Measurements from ENCODE around the gene CZIB. TPM values are rescaled to one million over a fixed set of nuclear protein-coding genes. Genes with fewer than 3 reads are reported as not detected.

Gene CZIB
- total RNA-seq, 2 experiments from 2014 or later = 35.3 to 36.4 TPM

DNA sequence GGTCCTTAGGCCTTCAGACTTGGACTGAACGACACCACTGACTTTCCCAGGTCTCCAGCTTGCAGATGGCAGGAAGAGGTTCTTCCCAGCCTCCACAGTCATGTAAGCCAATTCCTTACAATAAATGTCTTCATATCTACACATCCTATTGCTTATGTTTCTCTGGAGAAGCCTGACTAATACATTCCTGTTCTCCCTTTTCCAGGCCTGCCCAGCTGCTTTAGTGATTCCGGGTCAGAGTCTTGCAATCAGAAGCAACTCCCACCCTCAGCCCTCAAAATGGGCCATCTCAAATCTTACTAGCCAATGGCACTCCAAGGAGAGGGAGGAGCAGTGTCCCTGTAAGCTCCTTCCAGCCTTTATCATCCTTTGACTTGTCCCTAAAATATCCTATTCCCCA lies 40.2 kb downstream of the CZIB start:
- ATAC-seq = no peak
- DNase-seq = no peak
- no peaks in the 10 kb centered on the region for H3K9me3 Mint-ChIP-seq
- TF ChIP-seq, protein P1, sequence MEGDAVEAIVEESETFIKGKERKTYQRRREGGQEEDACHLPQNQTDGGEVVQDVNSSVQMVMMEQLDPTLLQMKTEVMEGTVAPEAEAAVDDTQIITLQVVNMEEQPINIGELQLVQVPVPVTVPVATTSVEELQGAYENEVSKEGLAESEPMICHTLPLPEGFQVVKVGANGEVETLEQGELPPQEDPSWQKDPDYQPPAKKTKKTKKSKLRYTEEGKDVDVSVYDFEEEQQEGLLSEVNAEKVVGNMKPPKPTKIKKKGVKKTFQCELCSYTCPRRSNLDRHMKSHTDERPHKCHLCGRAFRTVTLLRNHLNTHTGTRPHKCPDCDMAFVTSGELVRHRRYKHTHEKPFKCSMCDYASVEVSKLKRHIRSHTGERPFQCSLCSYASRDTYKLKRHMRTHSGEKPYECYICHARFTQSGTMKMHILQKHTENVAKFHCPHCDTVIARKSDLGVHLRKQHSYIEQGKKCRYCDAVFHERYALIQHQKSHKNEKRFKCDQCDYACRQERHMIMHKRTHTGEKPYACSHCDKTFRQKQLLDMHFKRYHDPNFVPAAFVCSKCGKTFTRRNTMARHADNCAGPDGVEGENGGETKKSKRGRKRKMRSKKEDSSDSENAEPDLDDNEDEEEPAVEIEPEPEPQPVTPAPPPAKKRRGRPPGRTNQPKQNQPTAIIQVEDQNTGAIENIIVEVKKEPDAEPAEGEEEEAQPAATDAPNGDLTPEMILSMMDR (IDR thresholded peaks at IDR 0.05) = no peak
- POLR2A ChIA-PET = no interaction called here
- H3K27ac Mint-ChIP-seq = no peak overlapping the region
- no peaks in the 10 kb centered on the region for H3K36me3 Mint-ChIP-seq (ENCODE audit: low read depth)
- intact Hi-C loops (cut with micrococcal nuclease) = loop anchor here (5.0 kb wide), 2 partner anchors 273 to 483 kb away; partner anchors contain the start of gene COA7
- H3K4me1 Mint-ChIP-seq (ENCODE audit: low read depth) = no peaks in the 10 kb centered on the region
- no peak overlapping the region for H3K4me3 Mint-ChIP-seq
- H3K27me3 Mint-ChIP-seq = peaks cover 6% of the 10 kb centered on the region
- CTCF ChIA-PET = interaction anchor here (0.9 to 3.0 kb wide), 11 partner anchors 14 to 338 kb away, joined by 3 to 17 read pairs (median 4); partner anchors contain the start of gene ZYG11A

DNA sequence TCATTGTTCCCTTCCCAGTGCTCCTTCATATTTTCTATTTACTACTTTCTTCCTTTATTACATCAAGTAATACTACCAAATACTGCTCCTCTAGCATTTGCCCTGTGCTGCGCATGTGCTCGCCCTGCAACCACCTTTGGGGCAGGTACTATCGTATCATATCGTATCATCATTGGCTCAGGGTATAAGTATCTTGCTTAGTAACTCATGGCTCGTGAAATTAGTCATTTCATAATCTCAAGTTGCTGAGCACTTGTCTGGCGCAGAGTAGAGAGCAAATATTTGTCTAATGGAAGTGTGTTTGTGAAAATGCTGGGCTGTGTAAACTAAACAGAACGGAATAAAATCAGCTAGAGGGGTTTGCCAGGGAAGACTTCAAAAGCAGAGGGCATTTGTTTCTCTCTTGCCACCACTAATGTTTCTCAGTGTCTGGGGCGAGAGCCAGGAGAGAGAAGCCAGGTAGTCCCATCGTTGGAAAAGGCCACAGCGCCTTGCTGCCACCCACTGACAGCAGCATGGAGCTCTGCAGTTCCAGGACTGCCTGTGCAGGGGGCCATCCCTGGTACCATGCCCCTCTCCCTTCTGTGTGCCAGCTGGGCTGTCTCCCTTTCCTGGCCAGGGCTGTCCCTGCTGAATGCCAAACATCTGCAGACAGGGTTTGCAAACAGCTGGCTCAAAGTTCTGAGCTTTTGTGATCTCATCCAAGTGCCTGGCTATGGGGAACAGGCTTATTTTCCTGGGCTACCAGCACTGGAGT lies 43.8 kb downstream of the CZIB start:
- peaks cover 8% of the 10 kb centered on the region for H3K27me3 Mint-ChIP-seq
- H3K27ac Mint-ChIP-seq = no peak overlapping the region
- ChIA-PET CTCF (no interaction called here), POLR2A (no interaction called here)
- H3K4me3 Mint-ChIP-seq = no peak overlapping the region
- no peaks in the 10 kb centered on the region for H3K36me3 Mint-ChIP-seq (ENCODE audit: low read depth)
- intact Hi-C loops (cut with micrococcal nuclease) = no loop called here
- H3K9me3 Mint-ChIP-seq = no peaks in the 10 kb centered on the region
- H3K4me1 Mint-ChIP-seq (ENCODE audit: low read depth) = no peaks in the 10 kb centered on the region
- ATAC-seq (no peak), DNase-seq (no peak)
- TF ChIP-seq, protein P1 (IDR thresholded peaks at IDR 0.05) = no peak

DNA sequence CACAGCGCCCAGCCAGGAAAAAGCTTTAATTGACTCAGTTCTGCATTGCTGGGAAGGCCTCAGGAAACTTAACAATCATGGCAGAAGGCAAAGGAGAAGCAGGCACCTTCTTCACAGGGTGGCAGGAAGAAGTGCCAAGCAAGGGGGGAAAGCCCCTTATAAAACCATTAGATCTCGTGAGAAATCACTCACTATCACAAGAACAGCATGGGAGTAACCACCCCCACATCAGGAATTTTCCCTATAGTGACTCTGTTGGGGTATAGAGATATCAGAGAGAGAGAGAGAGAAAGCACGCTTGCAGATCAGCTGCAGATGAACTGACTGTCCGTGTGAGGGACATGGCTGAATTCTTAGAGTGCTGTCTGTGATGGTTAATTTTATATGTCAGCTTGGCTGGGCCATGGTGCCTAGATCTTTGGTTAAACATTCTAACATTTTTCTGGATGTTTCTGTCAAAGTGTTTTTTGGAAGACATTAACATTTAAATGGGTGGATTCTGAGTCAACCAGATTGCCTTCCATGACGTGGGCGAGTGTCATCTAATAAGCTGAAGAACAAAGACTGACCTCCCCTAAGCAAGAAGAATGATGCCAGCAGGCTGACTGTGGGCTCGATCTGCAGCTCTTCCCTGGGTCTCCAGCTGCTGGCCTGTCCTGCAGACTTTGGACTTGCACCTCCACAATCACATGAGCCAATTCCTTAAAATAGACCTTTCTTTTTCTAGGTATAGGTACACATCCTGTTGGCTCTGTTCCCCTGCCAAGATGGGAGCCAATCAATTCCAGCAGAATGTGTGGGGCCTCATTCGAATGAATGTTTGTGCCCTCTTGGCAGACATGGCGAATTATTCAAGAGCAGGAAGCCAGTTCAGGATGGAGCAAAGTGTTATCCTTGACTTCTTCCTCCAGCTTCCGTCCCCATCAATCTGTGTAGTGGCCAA lies 45.2 kb downstream of the CZIB start:
- TF ChIP-seq, protein P1 (IDR thresholded peaks at IDR 0.05) = no peak
- ChIA-PET POLR2A (no interaction called here), CTCF (interaction anchor here (0.7 kb wide), 1 partner anchor 11 kb away, joined by 3 read pairs; no protein-coding TSS in a partner anchor)
- intact Hi-C loops (cut with micrococcal nuclease) = no loop called here
- no peak for ATAC-seq
- Mint-ChIP-seq H3K27me3 (peaks cover 8% of the 10 kb centered on the region), H3K4me3 (no peak overlapping the region), H3K4me1 (ENCODE audit: low read depth) (no peaks in the 10 kb centered on the region), H3K27ac (no peak overlapping the region), H3K9me3 (no peaks in the 10 kb centered on the region), H3K36me3 (ENCODE audit: low read depth) (no peaks in the 10 kb centered on the region)
- no peak for DNase-seq

DNA sequence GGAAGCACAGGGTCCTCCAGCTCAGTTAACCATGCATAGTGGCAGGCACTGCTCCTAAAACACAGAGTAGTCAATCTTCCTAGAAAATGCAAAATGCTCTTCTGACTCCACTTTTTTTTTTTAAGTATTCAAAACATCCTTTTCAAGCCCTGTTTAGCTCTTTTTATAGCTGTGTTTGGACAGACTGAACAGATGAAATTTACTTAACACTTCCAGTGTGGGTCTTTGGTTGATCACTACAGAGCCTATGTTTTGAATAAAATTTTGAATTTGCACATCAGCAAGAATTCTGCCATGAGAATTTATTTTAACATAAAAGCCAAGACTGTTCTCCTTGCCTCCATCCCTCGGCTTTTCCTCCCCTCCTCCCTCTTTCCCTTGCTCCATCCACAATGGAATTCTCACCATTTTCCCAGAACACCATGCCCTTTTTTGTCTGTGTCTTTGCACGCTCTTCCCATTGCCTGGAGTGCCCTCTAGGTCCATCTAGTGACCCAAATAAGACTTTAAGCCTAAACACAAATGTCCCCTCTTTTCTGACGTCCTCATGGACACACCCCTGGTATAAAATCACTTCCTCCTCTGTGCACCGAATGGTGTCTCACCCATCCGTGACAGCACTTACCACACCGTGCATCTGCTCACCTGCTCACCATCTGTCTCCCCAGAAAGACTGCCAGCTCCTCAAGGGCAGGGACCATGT lies 47.9 kb downstream of the CZIB start:
- Mint-ChIP-seq H3K27ac (no peak overlapping the region), H3K36me3 (ENCODE audit: low read depth) (no peaks in the 10 kb centered on the region), H3K9me3 (no peaks in the 10 kb centered on the region), H3K4me3 (no peak overlapping the region), H3K4me1 (ENCODE audit: low read depth) (no peaks in the 10 kb centered on the region), H3K27me3 (peaks cover 7% of the 10 kb centered on the region)
- peak; percentile 79 for ATAC-seq
- intact Hi-C loops (cut with micrococcal nuclease) = no loop called here
- TF ChIP-seq, protein P1 (IDR thresholded peaks at IDR 0.05) = no peak
- DNase-seq = peak; percentile 11
- POLR2A ChIA-PET = no interaction called here
- CTCF ChIA-PET = interaction anchor here (0.9 kb wide), 1 partner anchor 10 kb away, joined by 3 read pairs; no protein-coding TSS in a partner anchor
